Activated CD4-positive, alpha-beta T cell treated with anti-CD3 and anti-CD28 coated beads for 36 hours (primary cell): ENCODE results near the gene C2CD4A. TPM values are rescaled to one million over a fixed set of nuclear protein-coding genes. Genes with fewer than 3 reads are reported as not detected.

Source experiments
- ATAC-seq: fragments of 200-7000 bp; cut with Tn5 transposase; one replicate; pipeline ENCODE4 v1.10.0; 2021; ENCODE audit warnings: mild to moderate bottlenecking, moderate library complexity
- CTCF ChIA-PET: fragments of 350-600 bp; sonication (Branson Sonifier 250); formaldehyde crosslinking; loops from one replicate; lab custom pipeline; 2021; ENCODE audit warnings: antibody characterized with exemption; lab: Charles Lee
- POLR2A ChIA-PET: fragments of 350-600 bp; sonication (Branson Sonifier 250); formaldehyde crosslinking; loops from one replicate; lab custom pipeline; 2021; ENCODE audit warnings: antibody characterized with exemption, inconsistent platforms; lab: Charles Lee
- DNase-seq: peaks from one replicate; pipeline ENCODE4 v3.0.0-alpha.2; 2020
- H3K27ac Mint-ChIP-seq: one replicate; pipeline ENCODE4 v1.8.0; 2021; ENCODE audit warnings: mixed read lengths
- H3K27me3 Mint-ChIP-seq: one replicate; pipeline ENCODE4 v1.8.0; 2021; ENCODE audit warnings: mixed read lengths
- H3K36me3 Mint-ChIP-seq: one replicate; pipeline ENCODE4 v1.8.0; 2021; ENCODE audit warnings: low read depth, mixed read lengths
- H3K4me1 Mint-ChIP-seq: one replicate; pipeline ENCODE4 v1.8.0; 2021; ENCODE audit warnings: mixed read lengths
- H3K4me3 Mint-ChIP-seq: one replicate; pipeline ENCODE4 v1.8.0; 2021; ENCODE audit warnings: mild to moderate bottlenecking, moderate library complexity, mixed read lengths
- H3K9me3 Mint-ChIP-seq: one replicate; pipeline ENCODE4 v1.8.0; 2021; ENCODE audit warnings: low read depth, mixed read lengths
- intact Hi-C, 2 experiments: fragments of 100-400 bp; cut with DNase I in 1 of 2; cut with micrococcal nuclease in 1 of 2; formaldehyde crosslinking; loops; one replicate each; pipeline versions ENCODE4 v1.14.2 to v1.15.1; 2022 to 2024; cut with DNase I, micrococcal nuclease
- total RNA-seq, 2 experiments: library from RNA; stranded (reverse); gene quantifications; one replicate each; pipeline ENCODE4 v1.2.3, GENCODE V29; 2021

The C2CD4A gene
- total RNA-seq, 2 experiments from 2014 or later, result 0.61 to 0.73 TPM

DNA sequence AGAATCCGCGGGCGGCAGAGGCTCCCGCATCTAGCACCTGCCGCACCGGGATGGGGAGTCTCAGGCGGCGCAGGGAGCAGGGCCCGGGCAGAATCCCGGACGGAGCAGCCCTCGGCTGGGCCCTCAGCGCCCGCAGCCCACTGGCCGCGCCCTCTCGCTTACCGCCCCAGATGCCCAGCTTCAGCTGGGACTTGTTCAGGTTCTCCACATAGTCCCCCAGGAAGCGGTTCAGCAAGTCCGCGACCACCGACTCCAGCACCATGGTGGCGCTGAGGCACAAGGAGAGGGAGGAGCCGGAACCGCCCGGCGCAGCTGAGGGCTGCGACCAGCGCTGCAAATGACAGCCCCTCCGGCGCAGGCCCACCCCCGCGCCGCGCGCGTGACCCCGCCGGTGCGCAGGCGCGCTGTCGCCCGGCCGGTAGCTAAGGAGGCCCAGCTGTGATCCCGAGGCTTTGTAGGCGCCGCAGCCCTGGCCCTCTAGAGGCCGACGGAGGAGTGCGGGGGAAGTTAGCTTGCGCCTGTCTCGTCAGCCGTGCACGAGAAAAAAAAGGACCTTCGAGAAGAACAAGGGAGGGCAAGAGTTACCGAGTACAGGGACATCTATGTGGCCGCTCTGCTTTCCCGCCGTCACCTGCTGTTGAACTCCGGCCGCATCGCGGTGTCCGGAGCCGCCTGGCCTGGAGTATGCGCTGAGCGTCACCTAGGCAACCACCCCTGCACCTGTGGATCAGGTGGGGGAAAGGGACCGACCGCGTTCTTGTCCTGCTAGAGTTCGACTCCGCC, 6.5 kb upstream of the C2CD4A start, which contains the start of gene VPS13C:
Gene VPS13C (minus strand): TSS at position 335 of the 783 bp plus-strand sequence. CDS start 73 bp downstream, at position 262.
- ChIA-PET CTCF (interaction anchor here (0.5 to 3.8 kb wide), 14 partner anchors 11 to 1357 kb away, joined by 3 to 24 read pairs (median 3); no protein-coding TSS in a partner anchor), POLR2A (interaction anchor here (0.6 kb wide), 2 partner anchors 13 to 218 kb away, joined by 3 to 6 read pairs; no protein-coding TSS in a partner anchor)
- peak within 1 kb of the TSS; percentile 95 for H3K4me3 Mint-ChIP-seq
- ATAC-seq (peak; percentile 90), DNase-seq (peak; percentile 94)
- no peaks in the 10 kb centered on the region for H3K9me3 Mint-ChIP-seq
- H3K27me3 Mint-ChIP-seq, result peaks cover 1% of the 10 kb centered on the region
- H3K36me3 Mint-ChIP-seq, result peaks cover 5% of the 10 kb centered on the region
- H3K4me1 Mint-ChIP-seq, result peaks cover 43% of the 10 kb centered on the region
- peak within 1 kb of the TSS; percentile 93 for H3K27ac Mint-ChIP-seq
- intact Hi-C loops, result loop anchor here (1.0 to 10.0 kb wide), 6 partner anchors 8 to 987 kb away; partner anchors contain the start of gene TLN2 (in 1 of the 2)

DNA sequence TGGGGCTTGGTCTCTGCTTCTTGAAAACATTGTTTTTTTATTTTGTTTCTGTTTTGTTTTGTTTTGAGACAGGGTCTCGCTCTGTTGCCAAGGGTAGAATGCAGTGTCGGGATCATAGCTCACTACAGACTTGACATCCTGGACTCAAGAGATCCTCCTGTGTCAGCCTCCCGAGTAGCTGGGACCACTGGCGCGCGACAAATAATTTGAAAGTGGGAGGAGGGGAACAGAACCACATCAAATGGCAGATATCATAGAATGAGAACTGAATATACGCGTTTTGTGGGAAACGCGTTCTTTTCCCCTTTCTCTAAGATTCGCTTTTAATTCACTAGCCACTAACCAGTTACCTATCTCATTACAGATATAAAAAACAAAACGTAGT, 5.9 kb upstream of the C2CD4A start:
- Mint-ChIP-seq H3K27ac (peak overlapping the region; percentile 93), H3K4me1 (peaks cover 38% of the 10 kb centered on the region), H3K36me3 (peaks cover 5% of the 10 kb centered on the region), H3K9me3 (no peaks in the 10 kb centered on the region), H3K27me3 (peaks cover 1% of the 10 kb centered on the region), H3K4me3 (peak overlapping the region; percentile 95)
- intact Hi-C loops, result loop anchor here (1.0 to 10.0 kb wide), 6 partner anchors 7 to 986 kb away; partner anchors contain the start of gene TLN2 (in 1 of the 2)
- DNase-seq, result no peak
- peak; percentile 16 for ATAC-seq
- ChIA-PET POLR2A (interaction anchor here (0.6 kb wide), 1 partner anchor 219 kb away, joined by 3 read pairs; no protein-coding TSS in a partner anchor), CTCF (interaction anchor here (0.6 to 3.8 kb wide), 12 partner anchors 10 to 1358 kb away, joined by 3 to 24 read pairs (median 3); no protein-coding TSS in a partner anchor)

DNA sequence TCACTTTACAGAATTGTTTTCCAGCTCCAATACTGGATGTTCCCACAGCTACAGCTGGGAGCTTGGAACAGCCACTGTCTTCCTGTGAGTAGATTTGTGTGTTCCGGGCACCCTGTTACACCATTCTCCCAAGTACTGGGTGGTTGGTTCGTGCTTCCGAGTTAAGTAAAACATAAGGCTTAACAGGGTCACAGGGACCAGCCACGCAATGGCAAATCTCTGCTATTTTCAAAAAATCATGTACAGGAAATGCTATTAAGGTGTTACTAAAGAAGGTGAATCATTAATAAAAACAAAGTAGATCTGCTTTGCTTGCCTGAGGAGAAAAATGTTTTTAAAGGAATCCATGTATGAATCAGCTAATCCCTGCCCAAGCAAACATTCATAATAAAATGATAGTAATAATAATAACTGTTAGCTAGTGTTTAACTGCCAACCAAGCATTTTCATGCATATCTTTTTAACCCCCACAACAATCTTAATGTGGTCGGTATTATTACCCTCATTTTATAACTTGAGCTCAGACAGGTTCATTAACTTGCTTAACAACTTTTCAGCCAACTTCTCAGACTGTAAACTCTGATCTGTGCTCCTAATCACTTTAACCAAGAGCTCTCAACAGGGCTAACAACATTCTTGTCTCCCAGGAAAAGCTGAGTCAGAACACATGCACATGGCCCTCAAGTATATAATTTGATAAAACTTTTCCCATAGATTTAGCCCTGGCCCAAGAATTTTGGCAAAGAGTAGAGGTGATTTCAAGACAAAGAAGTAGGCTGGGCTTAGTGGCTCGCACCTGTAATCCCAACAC, 2.7 kb upstream of the C2CD4A start:
- H3K4me3 Mint-ChIP-seq, result no peak overlapping the region
- ChIA-PET POLR2A (no interaction called here), CTCF (interaction anchor here (0.7 to 1.2 kb wide), 4 partner anchors 9 to 1763 kb away, joined by 3 read pairs; no protein-coding TSS in a partner anchor)
- peaks cover 40% of the 10 kb centered on the region for H3K4me1 Mint-ChIP-seq
- DNase-seq, result no peak
- H3K27me3 Mint-ChIP-seq, result peaks cover 15% of the 10 kb centered on the region
- H3K9me3 Mint-ChIP-seq, result no peaks in the 10 kb centered on the region
- no peak overlapping the region for H3K27ac Mint-ChIP-seq
- ATAC-seq, result no peak
- no peaks in the 10 kb centered on the region for H3K36me3 Mint-ChIP-seq
- intact Hi-C loops, result loop anchor here (5.0 to 10.0 kb wide), 2 partner anchors 89 to 983 kb away; no protein-coding TSS in a partner anchor

DNA sequence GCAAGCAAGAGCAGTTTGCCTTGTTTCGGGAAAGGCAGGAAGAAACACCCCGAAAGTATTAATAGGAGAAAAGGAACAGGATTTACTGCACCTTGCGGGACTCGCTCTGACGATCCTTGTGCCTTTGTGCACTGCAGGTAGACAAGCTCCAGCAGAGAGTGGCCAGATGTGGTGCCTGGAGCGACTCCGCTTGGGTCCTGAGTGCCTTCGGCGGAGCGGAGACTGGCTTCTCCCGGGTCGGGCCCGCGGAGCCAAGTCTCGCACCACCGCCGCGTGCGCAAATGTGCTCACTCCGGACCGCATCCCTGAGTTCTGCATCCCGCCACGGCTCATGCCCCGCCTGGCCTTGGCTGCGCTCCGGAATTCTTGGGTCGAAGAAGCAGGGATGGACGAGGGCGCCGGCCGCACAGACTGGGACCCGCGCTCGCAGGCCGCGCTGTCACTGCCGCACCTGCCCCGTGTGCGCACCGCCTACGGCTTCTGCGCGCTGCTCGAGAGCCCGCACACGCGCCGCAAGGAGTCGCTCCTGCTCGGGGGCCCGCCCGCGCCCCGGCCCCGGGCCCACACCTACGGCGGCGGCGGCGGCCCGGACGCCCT, 769 bp downstream of the C2CD4A start:
- ChIA-PET POLR2A (no interaction called here), CTCF (interaction anchor here (1.0 to 1.6 kb wide), 6 partner anchors 15 to 98 kb away, joined by 3 to 6 read pairs (median 4); partner anchors contain the start of gene C2CD4B)
- Mint-ChIP-seq H3K27me3 (peaks cover 20% of the 10 kb centered on the region), H3K36me3 (no peaks in the 10 kb centered on the region), H3K4me1 (peaks cover 25% of the 10 kb centered on the region), H3K9me3 (no peaks in the 10 kb centered on the region), H3K4me3 (peak overlapping the region; percentile 77), H3K27ac (peak overlapping the region; percentile 52)
- DNase-seq (peak; percentile 50), ATAC-seq (peak; percentile 63)
- intact Hi-C loops, result loop anchor here (1.0 to 10.0 kb wide), 7 partner anchors 7 to 185 kb away; partner anchors contain the start of genes C2CD4B (in 1 of the 2) and VPS13C (in 1 of the 2)

DNA sequence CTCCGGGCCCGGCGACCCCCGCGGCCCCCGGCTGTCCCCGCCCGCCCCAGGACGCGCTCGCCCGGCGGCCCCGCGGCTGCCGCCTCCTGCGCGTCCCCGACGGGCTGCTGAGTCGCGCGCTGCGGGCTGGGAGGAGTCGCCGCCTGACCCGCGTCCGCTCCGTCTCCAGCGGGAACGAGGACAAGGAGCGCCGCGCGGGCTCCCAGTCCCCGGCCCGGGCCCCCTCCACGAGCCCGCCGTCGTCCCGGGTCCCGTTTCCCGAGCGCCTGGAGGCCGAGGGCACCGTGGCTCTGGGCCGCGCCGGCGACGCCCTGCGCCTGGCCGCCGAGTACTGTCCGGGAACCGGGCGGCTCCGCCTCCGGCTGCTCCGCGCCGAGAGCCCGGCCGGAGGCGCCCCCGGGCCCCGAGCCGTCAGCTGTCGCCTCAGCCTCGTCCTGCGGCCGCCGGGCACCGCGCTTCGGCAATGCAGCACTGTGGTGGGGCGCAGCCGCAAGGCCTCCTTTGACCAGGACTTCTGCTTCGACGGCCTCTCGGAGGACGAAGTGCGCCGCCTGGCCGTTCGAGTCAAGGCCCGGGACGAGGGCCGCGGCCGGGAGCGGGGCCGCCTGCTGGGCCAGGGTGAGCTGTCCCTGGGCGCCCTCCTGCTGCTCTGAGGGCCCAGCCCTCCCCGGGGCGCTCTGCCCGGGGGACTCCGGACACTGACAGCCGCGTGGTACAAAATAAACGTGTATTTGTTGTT, 1.5 kb downstream of the C2CD4A start:
- ATAC-seq (peak; percentile 36), DNase-seq (peak; percentile 49)
- ChIA-PET POLR2A (no interaction called here), CTCF (interaction anchor here (1.3 to 5.2 kb wide), 3 partner anchors 8 to 97 kb away, joined by 3 to 24 read pairs (median 4); partner anchors contain the start of genes C2CD4B and VPS13C)
- Mint-ChIP-seq H3K36me3 (no peaks in the 10 kb centered on the region), H3K27ac (peak overlapping the region; percentile 78), H3K27me3 (peaks cover 20% of the 10 kb centered on the region), H3K4me3 (peak overlapping the region; percentile 71), H3K9me3 (no peaks in the 10 kb centered on the region), H3K4me1 (peaks cover 21% of the 10 kb centered on the region)
- intact Hi-C loops, result loop anchor here (1.0 to 10.0 kb wide), 6 partner anchors 8 to 184 kb away; partner anchors contain the start of gene VPS13C (in 1 of the 2)

DNA sequence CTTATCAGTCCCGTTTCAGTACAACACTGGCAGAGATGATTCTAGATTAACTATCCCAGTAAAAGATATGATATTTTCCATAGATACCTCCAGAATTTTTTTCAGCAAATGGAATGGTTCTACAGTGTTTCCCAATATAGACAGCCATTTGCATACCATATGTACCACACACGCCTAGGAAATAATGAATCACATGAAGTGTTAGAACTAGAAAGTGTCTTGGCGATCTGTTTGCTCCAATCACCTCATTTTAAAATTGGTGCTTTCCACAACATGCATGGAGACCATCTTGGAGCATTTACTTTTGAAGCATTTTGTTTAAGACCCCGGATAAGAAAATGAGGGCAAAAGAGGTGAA, 2.0 kb downstream of the C2CD4A start:
- ATAC-seq, result peak; percentile 34
- Mint-ChIP-seq H3K4me1 (peaks cover 21% of the 10 kb centered on the region), H3K36me3 (no peaks in the 10 kb centered on the region), H3K27me3 (peaks cover 24% of the 10 kb centered on the region), H3K27ac (peak overlapping the region; percentile 78), H3K9me3 (no peaks in the 10 kb centered on the region), H3K4me3 (peak overlapping the region; percentile 71)
- intact Hi-C loops, result loop anchor here (1.0 to 10.0 kb wide), 6 partner anchors 8 to 184 kb away; partner anchors contain the start of gene VPS13C (in 1 of the 2)
- DNase-seq, result no peak
- ChIA-PET CTCF (interaction anchor here (5.2 kb wide), 1 partner anchor 8 kb away, joined by 24 read pairs; the partner anchor contains the start of gene VPS13C), POLR2A (no interaction called here)

DNA sequence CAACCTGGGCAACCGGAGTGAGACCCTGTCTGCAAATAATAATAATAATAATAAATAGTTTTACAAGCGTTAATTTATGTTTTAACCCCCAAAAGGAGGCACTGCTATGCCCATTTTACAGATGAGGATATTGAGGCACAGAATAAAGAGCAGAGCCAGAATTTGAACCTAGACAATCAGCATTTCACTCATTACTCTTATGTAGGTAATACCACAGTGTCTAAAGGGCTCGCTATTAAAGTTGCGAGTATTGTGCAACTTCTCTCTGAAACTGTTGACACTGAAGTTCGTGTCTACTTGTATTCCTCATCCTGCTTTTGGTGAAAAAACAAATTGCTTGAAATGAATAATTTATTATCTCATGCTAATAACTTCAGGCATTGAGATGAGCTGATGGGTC, 2.8 kb downstream of the C2CD4A start:
- H3K27me3 Mint-ChIP-seq, result peaks cover 26% of the 10 kb centered on the region
- CTCF ChIA-PET, result interaction anchor here (0.5 to 5.2 kb wide), 3 partner anchors 9 to 1637 kb away, joined by 3 to 24 read pairs (median 3); partner anchors contain the start of gene VPS13C

DNA sequence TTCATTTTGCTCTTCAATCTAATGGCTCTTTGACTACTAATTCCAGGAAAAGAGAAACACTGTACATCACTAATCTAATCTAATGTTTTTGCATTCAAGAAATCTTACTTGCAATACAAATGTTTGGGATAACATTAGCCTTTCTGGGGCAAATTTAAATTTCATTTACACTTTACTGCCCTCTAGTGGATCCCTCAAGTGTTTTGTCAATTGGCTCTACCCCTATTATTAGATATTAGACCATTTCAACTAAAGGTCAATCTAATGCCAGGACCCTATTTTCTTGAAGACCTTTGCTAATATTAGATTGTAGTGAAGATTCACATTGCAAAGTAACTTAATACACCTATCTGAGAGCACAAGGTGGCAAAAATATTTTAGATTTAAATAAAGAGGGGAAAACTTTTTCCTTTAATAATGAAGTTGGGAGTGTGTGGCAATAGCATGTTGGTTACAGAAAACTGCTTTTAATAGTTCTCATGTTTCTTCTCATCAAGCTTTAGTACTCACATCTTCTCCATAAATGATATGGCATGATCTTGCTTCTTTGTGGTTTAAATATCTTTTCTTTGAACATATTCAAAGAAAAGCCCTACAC, 5.0 kb downstream of the C2CD4A start:
- no peak for DNase-seq
- Mint-ChIP-seq H3K27ac (no peak overlapping the region), H3K36me3 (no peaks in the 10 kb centered on the region), H3K9me3 (no peaks in the 10 kb centered on the region), H3K27me3 (peaks cover 20% of the 10 kb centered on the region), H3K4me1 (peaks cover 12% of the 10 kb centered on the region), H3K4me3 (no peak overlapping the region)
- CTCF ChIA-PET, result interaction anchor here (1.0 to 5.2 kb wide), 9 partner anchors 11 to 236 kb away, joined by 3 to 24 read pairs (median 4); partner anchors contain the start of gene VPS13C
- POLR2A ChIA-PET, result interaction anchor here (1.0 kb wide), 1 partner anchor 45 kb away, joined by 3 read pairs; no protein-coding TSS in a partner anchor
- intact Hi-C loops, result loop anchor here (2.0 to 5.0 kb wide), 2 partner anchors 100 to 199 kb away; no protein-coding TSS in a partner anchor
- ATAC-seq, result no peak

More for the DNA sequence above, 2.8 kb downstream of the C2CD4A start:
- no peaks in the 10 kb centered on the region for H3K36me3 Mint-ChIP-seq
- H3K27ac Mint-ChIP-seq, result no peak overlapping the region
- POLR2A ChIA-PET, result no interaction called here
- ATAC-seq (no peak), DNase-seq (no peak)
- no peaks in the 10 kb centered on the region for H3K9me3 Mint-ChIP-seq
- peaks cover 21% of the 10 kb centered on the region for H3K4me1 Mint-ChIP-seq
- H3K4me3 Mint-ChIP-seq, result no peak overlapping the region
- intact Hi-C loops, result loop anchor here (2.0 to 10.0 kb wide), 4 partner anchors 48 to 183 kb away; no protein-coding TSS in a partner anchor

DNA sequence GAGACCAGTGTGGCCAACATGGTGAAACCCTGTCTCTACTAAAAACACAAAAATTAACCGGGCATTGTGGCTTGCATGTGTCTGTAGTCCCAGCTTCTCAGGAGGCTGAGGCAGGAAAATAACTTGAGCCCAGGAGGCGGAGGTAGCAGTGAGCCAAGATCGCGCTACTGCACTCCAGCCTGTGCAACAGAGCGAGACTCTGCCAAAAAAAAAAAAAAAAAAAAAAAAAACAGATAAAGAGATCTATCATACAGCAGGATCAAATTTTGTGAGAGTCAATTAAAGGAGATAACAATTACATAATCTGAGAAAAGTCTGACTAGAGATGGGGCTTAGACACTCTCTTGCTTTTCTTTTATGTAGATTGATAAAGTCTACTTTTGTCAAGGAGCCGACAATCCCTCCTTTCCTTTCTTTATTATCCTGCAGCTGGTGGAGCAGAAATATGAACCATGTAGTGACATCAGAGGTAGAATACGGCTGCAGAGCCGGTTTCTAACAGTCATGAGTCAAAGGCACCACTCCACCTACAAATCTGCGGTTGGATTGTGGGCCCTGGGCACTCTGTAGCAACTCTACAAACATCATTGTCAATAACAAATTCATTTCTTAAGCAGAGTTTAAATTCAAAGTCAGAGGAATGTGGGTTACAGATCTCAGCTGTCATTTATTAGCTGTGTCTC, 9.0 kb downstream of the C2CD4A start:
- ChIA-PET POLR2A (no interaction called here), CTCF (interaction anchor here (1.1 kb wide), 1 partner anchor 19 kb away, joined by 3 read pairs; no protein-coding TSS in a partner anchor)
- peaks cover 9% of the 10 kb centered on the region for H3K27me3 Mint-ChIP-seq
- no peak for ATAC-seq
- intact Hi-C loops, result no loop called here
- H3K9me3 Mint-ChIP-seq, result no peaks in the 10 kb centered on the region
- DNase-seq, result no peak
- no peak overlapping the region for H3K4me3 Mint-ChIP-seq
- H3K27ac Mint-ChIP-seq, result no peak overlapping the region
- no peaks in the 10 kb centered on the region for H3K36me3 Mint-ChIP-seq
- H3K4me1 Mint-ChIP-seq, result no peaks in the 10 kb centered on the region
